SH-SY5Y (cell line): ENCODE data around the gene IL10RB.

Experiments used
- GATA2 ChIP-seq: IDR thresholded peaks from 2 replicates; pipeline ENCODE4 v1.6.1; 2011; ENCODE audit warnings: mild to moderate bottlenecking, low read depth, low read length
- GATA3 ChIP-seq: IDR thresholded peaks from 2 replicates; pipeline ENCODE4 v1.6.1; 2011; ENCODE audit warnings: low read depth, mild to moderate bottlenecking, low read length, moderate library complexity

- TF ChIP-seq GATA2 (no peak), GATA3 (no peak)
Observed at GRCh38 chr21:33278721-33279120, 12.6 kb downstream of the IL10RB start.
